ENCODE results near the gene PDE4D.

DNA sequence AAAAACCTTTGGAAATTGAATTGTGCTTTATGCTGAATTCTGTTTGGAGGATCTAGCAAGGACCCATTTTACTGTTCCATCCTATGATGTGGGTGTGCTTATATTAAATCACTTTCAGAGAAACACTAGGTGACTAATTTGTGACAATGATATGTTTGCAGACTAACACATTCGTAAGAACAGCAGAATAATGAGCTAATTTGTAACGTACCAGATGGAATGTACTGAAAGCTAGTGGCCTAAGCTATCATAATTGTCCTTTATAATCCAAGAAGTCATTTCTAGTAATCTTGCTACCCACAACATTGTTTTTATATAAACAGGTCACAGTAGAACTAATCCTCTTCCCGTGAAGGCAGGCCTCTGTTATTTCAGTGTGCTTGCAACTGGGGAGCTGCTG is 292.5 kb downstream of the PDE4D start:
- TF ChIP-seq POLR2A (IDR thresholded peaks at IDR 0.05) = no peak
- TF ChIP-seq, protein P1, sequence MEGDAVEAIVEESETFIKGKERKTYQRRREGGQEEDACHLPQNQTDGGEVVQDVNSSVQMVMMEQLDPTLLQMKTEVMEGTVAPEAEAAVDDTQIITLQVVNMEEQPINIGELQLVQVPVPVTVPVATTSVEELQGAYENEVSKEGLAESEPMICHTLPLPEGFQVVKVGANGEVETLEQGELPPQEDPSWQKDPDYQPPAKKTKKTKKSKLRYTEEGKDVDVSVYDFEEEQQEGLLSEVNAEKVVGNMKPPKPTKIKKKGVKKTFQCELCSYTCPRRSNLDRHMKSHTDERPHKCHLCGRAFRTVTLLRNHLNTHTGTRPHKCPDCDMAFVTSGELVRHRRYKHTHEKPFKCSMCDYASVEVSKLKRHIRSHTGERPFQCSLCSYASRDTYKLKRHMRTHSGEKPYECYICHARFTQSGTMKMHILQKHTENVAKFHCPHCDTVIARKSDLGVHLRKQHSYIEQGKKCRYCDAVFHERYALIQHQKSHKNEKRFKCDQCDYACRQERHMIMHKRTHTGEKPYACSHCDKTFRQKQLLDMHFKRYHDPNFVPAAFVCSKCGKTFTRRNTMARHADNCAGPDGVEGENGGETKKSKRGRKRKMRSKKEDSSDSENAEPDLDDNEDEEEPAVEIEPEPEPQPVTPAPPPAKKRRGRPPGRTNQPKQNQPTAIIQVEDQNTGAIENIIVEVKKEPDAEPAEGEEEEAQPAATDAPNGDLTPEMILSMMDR (IDR thresholded peaks at IDR 0.05) = no peak
